Stimulated activated CD4-positive, alpha-beta T cell treated with anti-CD3 and anti-CD28 coated beads, Interleukin-12 subunit alpha, Interleukin-12 subunit beta, amount 100 ng/mL, for 24 hours (primary cell): Measurements from ENCODE around the gene RAB4A.

Source experiments
- DNase-seq, 2 experiments: peaks; one replicate each; pipeline ENCODE4 v3.0.0-alpha.2; 2020; ENCODE audit warnings: low read depth in 2 of 2

RAB4A gene

GRCh38 chr1:229244091-229244490 is 26.8 kb upstream of the RAB4A start:
- no peak for DNase-seq

DNA sequence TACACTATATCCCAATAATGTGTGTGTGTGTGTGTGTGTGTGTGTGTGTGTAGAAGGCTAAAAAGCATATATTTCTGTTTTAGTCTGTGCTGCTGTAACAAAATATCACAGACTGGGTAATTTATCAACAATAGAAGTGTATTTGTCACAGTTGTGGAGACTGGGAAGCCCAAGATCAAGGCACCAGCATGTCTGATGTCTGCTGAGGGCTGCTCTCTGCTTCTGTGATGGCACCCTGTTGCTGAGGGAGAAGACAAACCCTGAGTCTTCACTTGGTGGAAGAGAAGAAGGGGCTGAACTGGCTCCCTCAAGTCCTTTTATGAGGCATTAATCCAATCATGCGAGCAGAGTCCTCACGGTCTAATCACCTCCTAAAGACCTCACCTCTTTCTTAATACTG is 23.0 kb upstream of the RAB4A start:
- DNase-seq = no peak

DNA sequence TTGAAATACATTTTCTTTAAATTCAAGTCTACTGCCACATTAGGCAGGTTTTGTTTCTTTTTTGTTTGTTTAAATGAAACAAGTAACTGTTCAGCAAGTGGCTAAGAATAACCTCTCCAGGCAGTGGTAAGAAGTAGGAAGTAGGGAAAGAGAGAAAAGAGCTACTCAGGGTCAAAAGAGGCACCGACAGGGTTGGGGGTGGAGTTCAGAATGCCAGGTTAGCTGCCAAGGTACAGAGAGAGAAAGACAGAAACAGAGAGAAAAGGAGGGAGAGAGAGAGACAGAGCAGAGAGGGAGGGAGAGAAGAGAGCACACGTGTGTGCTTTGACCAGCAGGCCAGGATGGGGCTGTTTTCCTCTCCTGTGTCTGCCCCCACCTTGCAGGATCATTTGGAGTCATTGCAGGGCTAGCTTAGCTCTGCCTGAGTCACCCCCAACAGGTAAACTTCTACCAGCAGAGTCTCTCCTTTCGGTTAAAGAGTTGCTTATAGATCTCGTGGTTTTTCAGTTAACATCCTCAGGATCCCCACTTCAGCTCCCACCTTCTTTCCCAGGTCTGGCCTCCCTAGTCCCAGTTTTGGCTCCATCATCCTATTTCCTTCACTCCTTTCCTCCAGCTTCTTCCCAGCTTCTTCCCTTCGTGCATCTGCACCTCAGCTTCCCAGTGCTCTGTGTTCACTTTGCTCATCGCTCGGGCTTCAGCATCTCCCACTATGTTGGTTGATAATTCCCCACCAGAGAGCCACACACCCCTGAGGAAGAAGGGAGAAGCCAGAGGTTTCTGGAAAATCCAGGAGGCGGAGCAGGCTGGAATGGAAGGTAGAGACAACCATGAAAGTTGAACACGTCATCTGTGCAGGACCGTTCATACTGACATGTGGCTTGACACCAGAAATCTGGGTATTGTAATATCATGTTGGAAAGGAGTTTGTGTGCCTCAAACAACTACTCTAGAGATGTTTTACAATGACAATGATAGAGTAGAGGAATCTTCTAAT is 21.8 kb upstream of the RAB4A start:
- no peak for DNase-seq

- DNase-seq = no peak
Measured at GRCh38 chr1:229249854-229250644, 20.9 kb upstream of the RAB4A start.

GRCh38 chr1:229251185-229251584 is 19.7 kb upstream of the RAB4A start:
- DNase-seq = no peak

DNA sequence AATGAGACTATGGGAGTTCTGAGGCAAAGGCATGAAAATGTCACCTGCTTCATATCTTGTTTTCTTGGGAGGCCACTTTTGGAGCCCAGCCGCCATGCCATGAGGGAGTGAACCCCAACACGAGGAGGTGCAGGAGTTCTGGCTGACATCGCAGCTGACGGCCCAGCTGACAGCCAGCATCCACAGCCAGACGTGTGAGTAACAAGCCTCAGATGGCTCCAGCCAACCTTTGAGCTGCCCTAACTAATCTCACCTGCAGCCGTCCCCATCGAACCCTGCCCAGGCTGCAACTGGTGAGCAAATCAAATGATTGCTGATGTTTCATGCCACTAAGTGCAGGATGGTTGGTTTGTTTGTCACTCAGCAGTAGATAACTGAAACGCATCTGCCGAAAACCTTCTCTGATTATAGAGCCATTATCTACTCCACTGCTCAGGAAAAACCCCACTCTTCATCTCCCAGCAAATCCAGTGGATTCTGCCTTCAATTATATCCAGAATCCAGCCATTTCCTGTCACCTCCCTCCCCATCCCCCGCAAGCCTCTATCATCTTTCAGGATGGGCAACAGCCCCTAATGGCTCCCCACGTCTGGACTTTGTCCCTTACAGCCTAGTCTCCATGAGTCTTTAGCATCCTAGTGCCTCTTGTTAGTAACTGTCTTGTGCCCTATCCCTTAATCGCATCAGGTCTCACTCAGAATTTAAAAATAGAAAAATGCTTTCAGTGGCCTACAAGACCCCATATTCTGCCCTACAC is 18.5 kb upstream of the RAB4A start:
- DNase-seq = no peak

DNA sequence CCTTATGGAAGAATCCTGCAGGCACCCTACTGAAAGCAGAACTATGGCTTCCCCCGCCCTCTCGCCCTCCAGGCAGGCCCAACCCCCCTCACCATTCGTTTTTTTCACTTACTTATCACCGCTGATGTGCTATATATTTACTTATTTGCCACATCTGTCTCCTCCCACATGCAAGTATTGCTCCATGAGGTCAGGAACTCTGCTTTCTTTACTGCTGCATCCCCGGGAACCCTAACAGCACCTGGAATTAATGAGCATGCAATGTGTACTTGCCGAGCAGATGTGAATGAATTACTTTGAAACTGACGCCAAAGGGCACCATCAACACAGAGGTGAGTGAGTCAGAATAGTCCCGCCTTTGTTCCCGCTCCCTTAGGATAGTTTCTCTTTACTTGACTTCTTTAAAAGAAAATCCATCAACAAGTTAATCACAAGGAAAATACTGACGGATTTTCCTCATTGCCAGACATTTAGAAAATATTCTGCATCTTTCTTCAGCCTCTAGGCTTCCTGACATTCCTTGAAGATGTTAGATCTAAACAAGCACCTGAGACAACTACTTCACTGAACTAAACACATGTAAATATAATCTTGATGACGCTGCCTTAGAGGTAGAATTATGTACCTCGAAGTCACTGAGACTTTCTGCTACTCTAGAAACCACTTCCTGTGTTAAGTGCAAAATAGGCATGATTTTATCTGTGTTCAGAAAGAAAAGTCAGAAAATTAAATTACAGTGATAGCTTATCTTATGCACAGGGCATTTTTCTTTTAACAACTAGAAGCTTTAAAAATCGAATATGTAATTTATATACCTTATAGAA is 17.5 kb upstream of the RAB4A start:
- no peak for DNase-seq

DNA sequence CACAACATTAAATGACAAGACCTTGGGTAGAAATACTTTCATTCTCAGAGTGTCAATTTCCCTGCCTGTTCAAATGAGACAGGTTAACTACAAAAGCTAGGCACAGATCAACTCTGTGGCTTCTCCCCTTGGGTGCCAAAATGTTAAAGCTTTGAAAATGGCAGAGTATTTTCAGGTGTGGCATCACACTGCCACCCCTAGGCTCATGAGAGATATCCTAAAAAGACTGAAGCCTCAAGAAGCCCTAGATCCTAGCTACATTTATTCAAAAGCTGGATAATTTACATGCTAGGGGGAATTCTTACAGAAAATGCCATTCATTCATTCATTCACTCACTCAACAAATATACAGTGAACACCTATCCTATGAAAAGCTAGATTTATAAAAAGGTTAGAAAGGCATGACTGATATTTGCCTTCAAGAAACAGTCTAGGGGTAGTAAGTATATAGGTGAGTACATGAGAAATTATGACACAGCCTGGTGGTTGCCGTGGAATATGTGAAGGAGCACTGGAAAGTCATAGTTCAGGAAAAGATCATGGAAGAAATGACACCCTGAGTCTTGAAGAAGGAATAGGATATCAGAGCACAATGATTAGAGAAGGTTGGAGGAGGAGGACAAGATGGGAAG is 15.9 kb upstream of the RAB4A start:
- no peak for DNase-seq

DNA sequence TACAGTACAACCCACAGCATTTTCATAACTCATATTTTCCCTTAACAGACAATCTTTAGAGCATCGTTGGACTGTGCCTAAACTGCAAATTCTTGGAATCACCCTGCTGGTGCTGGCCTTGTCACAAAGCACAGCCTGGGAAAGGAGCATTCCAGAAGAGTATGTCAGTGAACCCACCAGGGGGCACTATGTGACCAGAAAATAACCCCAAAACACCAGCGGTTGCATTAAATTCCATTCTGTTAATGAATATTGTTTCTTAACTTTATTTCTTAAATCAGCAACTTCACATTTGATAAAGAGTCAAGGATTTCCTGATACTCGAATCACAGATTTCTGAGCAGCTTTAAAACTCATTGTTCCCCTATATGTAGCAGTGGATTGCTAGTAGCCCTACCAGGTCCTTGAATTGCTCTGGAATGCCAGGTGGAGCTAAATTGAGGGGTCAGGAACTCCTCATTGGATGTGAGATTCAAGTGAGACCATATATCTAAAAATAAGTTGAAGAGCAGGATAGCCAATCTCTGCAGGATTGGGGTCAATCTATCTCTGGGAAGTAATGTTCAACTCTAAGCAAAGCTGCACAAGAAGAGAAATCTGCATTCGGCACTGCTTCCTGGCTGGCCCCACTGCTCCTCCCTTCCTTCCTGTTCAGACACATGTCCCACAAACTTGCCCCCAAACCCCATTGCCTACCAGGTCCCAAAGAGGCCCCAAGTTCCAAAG is 12.7 kb upstream of the RAB4A start:
- peak; percentile 38 to 47 for DNase-seq

DNA sequence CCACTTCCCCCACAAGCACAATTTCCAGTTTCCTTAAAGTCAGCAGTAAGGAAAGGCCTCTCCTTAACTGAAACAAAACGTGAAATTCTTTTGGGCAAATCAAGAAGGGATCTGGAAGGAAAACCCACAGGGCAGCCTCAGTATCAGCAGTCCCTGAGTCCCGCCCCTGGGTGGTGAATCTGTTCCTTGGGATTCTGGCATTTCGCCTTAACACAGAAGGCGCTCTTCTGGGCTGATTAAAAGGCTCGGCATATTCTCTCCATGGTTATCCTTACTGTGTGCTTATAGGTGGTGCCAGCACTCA is 12.2 kb upstream of the RAB4A start:
- no peak for DNase-seq

DNA sequence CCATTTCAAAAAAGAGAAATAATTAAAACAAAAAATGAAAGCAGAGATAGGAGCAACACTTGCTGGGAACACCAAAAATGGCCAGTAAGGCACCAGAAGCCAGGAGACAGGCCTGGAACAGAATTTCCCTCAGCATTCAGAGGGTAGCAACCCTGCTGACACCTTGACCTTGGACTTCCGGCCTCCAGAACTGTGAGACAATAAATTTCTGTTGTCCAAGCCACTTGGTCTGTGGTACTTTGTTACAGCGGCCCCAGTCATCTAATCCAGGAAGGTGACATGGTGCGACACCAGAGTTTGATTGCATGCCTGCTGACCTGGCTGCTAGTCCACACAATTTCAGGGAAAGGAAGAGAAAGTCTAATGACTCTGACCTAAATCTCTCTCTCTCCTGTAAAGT is 10.6 kb upstream of the RAB4A start:
- no peak for DNase-seq

DNA sequence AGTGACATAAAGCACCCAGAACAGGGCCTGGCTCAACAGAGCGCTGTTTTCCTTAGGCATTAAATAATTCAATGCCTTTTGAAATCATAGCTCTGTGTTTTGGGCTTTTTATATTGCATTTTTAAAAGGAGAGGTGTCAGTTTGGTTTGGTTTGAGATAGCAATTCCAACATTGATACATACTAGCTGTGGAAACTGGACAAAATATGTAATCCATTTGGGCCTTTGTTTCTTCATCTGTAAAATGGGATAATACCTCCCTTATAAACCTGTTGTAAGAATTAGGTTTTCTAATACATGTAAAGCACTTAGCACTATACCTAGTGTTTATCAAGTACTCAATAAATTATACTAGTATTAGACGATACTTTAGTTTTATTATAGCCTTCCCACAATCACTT is 8.7 kb upstream of the RAB4A start:
- DNase-seq = no peak

DNA sequence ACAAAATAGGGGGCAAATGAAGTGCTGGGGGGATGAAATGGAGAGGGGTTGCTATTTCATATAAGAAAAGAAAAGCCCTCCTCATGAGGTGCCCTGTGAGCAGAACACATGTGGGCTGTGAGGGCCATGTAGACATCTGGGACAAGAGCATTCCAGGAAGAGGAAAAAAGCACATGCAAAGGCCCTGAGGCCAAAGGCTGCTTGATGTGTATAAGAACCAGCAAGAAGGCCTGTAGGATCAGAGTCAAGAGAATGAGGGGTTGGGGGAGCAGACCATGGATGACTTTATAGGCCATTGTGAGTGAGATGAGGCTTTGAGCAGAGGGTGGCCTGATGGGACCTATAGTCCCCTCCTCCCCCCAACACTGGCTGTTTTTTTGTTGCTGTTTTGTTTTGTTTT is 7.7 kb upstream of the RAB4A start:
- no peak for DNase-seq

DNA sequence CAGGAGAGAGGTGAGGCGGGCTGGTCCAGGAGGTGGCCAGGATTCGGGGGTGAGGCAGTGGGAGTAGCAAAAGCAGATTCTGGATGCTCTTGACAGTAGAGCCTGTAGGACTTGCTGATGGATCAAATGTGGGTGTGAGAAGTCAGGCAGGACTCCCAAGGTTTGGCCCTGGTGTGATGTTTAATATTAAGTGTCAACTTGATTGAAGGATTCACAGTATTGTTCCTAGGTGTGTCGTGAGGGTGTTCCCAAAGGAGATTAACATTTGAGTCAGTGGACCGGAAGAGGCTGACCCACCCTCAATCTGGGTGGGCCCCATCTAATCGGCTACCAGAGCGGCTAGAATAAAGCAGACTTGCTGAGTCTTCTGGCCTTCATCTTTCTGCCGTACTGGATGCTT is 6.8 kb upstream of the RAB4A start:
- no peak for DNase-seq

- no peak for DNase-seq
Measured at GRCh38 chr1:229264487-229264886, 6.4 kb upstream of the RAB4A start.

DNA sequence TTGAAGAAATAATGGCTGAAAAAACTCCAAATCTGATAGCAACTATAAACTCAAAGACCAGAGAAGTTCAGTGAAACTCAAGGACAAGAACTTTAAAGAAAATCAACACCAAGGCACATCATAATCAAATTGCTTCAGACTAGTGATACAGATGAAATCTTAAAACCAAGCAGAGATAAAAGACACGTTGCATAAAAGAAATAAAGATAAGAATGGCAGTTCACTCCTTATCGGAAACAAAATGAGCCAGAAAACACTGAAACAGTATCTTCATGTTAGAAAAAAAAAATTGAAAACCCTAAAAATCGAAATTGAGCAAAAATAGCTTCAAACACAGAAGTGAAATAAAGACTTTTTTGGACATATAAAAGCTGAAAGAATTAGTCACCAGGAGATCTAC is 4.6 kb upstream of the RAB4A start:
- DNase-seq = no peak

DNA sequence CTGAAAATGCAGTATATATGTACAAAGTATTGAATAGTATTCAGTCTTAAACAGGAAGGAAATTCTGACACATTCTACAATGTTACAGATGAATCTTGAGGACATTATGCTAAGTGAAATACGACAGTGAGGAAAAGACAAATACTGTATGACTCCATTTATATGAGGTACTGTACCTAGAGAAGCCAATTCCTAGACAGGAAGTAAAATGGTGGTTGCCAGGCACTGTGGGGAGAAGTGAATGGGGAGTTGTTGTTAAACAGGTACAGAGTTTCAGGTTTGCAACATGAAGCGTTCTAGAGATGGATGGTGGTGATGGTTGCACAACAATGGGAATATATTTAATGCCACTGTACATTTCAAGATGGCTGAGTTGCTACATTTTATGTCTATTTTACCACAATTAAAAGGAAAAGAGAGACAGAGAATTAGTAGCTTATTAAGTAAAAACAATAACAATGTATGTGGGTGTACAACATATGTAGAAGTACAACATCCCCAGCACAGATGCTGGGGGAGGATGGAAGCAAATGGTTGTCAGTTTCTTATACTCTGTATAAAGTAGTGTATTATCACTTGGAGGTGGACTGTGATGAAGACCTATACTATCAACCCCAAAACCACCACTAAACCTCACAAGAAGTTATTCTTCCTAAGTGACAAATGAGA is 3.9 kb upstream of the RAB4A start:
- DNase-seq = no peak

DNA sequence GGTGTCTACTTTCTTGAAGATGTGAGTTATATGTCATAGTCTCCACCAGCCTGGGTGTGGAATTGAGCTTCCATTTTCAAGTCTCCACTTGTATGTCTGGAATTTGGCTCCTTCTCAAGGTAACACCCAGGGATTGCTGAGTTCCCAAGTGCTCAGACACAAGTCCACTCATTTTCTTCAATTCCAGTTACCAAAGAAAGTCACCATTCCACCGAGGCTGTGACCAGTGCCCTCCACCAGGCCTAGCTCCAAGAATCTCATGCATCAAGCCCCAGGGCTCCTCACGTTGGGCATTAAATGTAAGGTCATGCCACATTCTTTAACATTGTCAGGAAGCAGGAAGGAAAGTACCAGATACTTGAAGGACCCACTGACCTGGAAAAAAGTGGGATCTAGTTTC is 2.4 kb upstream of the RAB4A start:
- no peak for DNase-seq

DNA sequence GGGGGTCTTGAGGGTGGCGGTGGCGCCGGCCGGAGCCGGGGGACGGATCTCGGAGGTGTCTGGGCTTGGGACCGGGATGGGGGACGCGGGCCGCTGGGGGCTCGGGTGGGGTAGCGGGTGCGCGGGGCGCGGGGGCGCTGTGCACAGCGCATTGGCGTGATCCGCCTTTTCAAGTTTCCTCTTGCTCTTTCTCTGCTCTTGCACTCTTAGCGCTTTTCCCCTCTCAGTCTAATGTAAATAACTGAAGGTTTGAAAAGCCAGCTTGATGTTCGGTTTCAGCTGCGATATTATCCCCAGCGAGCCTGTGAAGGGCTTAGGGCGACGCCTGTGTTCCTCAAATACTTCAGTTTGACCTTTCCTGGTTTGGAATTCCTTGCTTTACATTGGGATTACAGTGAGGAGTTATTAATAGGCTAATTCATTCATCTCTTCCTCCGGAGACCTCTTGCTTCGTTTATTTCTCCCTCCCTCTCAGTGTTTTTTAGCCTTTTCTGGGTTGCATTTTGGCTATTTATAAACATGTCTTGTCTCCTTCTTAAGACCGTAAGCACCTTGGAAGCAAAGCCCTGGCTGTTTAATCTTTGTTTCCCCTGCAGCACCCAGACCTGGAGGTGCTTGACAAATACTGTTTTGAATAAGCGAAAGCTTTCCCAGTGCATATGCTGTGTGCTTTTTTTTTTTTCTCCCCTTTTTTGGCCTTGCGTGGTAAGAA is 693 bp downstream of the RAB4A start:
- peak in 1 of 2 experiments; percentile 17 for DNase-seq
